Umbilical cord (tissue), 2 donors: Measurements from ENCODE around the gene ST6GALNAC6. TPM values are rescaled to one million over a fixed set of nuclear protein-coding genes. Genes with fewer than 3 reads are reported as not detected.
"Not testable (repeated sequence)": the region's sequence is repeated elsewhere in the genome, so short reads cannot be mapped to it uniquely, and the experiment has no call there.

ENCODE experiments used
- DNase-seq: peaks from one replicate; pipeline ENCODE4 v3.0.0-alpha.2; 2015; ENCODE audit warnings: low spot score
- total RNA-seq: library from RNA; depleted of rRNA; stranded (reverse); fragments of >200 nt; gene quantifications from one replicate; pipeline ENCODE4 v1.2.3, GENCODE V29; 2014; ENCODE audit warnings: low replicate concordance; ENCODE audit not compliant: insufficient read depth

Gene ST6GALNAC6
- total RNA-seq, 1 donor from 2014 or later = 30.8 TPM

DNA sequence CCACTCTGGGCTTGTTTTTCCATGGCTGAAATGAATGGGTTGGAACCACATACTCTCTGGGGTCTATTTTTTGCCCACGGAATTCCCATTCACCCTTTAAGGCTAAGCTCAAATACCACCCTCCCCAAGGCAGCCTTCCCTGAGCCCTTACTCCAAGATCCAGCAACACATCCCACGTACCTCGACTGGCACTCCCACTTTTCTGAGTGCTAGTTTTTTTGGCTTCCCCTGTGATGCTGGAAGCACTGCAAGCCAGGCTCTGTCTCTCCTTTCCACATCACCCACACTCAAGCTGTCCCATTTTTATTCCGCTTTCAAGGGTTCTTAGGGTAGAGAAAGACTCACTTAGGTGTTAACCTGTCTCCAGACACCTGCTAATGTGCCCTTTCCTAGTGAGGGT, 6.0 kb downstream of the ST6GALNAC6 start:
- no peak for DNase-seq

DNA sequence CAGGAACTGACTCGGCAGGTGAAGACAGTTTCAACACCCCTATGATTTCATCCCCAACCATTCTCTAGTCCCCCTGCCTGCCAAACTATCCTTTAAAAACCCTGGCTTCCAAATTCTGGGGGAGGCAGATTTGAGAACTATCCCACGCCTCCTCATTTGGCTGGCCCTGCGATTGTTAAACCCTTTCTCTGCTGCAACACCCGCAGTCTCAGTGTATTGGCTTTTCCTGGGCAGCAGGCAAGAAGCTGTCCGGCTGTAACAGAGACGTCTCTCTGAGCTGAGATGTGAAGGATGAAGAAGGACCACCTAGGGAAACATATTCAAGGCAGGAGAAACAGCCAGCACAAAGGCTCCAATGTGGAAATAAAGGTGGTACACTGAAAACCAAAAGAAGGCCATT, 6.6 kb downstream of the ST6GALNAC6 start:
- no peak for DNase-seq

DNA sequence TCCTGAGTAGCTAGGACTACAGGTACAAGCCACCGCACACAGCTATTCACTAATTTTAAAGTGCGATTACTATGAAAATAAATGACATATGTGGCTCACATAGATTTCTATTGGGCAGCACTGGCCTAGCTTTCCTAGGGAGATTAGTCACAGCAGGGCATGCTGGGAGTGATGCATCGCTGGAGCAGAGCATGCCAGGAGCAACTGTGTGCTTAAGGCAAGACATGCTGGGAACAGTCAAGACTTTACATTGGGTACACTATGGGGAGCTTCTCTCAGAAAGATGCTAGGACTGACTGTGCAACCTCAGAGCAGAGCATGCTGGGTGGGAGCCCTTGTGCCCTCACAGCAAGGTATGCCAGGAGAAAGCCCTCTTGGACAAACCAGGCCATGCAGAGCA, 9.3 kb downstream of the ST6GALNAC6 start:
- no peak for DNase-seq

DNA sequence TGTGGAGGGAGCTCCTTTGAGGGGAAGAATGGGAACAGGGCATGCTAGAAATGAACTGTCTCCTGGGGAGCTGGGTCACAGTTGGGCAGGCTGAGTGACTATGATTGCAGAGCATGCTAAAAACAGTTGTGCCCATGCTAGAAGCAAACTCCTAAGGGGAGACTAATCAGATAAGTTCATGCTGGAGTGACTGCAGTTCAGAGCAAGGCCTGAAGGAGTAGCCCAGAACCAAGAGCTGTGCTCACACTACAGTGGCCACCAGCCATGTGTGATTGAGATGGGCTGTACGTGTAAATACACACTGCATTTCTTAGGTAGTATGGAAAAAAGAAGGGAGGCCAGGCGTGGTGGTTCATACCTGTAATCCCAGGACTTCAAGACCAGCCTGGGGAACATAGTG, 11.6 kb downstream of the ST6GALNAC6 start:
- DNase-seq = no peak

DNA sequence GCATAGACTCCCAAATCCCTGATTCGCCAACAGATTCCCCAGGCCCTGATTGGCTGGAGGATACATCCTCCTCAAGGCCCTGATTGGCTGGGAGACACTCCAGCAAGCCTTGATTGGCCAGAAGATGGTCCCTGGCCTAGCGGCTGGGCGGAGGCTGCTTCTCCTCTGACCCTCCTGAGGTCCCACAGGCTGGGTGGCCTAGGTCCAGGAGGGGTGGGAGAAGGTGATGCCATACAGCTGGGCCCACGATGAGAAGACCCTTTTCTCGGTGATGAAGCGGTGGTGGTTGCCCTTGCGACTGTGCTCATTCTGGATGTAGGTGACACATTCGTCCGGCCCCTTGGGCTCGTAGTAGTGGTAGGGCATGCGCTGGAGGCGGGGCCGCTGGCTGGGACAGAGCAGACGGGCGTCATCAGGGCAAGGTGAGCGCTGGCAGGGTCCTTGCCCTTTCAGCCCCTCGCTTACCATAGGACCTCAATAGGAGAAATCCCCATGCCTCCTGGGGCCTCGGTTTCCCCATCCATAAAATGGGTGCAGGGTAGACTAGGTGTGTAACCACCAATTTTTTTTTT, 12.9 kb downstream of the ST6GALNAC6 start:
- no peak for DNase-seq

DNA sequence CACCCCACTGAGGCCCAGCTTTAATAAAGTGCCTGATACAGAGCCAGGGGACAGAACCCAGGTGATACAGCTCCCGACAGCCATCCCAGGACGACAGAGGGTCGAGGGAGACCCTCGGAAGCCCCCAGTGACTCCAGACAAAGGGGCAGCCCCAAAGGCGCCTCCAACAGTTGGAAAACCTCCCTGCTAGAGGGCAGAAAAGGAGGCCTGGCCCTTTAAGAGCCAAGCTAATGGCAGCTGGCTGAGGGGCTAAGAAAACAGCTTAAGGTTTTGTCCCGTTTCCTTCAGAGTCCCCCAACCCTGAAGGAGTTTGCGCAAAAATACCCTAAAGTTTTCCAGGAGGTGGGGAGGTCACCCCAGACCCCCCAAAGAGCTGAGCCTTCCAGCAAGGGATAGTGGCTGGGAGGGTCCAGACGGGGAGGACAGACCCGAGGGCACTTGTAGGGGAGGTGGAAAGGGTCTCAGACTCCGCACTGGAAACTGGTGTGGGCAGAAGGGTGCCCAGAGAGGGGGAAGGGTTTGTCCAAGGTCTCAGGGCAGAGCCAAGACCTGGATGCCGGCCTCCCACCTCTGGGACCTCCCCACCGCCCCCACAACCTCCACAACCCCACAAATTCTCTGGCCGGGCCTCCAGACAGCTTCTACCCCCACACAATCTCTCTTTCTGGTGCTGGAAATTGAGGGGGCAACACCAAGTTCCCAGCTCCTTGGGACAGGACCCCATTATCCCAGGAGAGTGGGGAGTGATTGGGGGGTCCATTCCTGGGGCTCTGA, 13.7 kb downstream of the ST6GALNAC6 start:
- no peak for DNase-seq

DNA sequence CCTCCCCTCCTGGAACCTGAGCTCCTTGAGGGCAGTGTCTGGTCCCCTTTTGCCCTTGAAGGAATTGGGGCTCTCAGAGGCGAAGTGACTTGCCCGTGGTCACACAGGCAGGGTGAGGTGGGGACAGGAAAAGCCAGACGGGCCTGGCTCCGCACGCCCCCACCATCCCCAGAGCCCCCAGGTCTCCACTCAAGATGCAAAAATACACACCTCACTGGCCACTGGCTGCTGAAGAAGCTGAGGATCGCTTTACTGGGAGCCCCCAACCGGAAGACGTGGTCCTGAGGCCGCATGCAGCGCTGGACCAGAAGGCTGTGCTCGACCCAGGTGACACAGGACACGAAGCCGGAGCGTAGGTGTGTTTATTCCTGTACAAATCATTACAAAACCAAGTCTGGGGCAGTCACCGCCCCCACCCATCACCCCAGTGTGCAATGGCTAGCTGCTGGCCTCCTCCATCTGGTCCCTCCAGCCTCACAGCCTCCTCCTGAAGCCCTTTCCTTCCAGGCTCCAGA, 14.4 kb downstream of the ST6GALNAC6 start:
- no peak for DNase-seq

DNA sequence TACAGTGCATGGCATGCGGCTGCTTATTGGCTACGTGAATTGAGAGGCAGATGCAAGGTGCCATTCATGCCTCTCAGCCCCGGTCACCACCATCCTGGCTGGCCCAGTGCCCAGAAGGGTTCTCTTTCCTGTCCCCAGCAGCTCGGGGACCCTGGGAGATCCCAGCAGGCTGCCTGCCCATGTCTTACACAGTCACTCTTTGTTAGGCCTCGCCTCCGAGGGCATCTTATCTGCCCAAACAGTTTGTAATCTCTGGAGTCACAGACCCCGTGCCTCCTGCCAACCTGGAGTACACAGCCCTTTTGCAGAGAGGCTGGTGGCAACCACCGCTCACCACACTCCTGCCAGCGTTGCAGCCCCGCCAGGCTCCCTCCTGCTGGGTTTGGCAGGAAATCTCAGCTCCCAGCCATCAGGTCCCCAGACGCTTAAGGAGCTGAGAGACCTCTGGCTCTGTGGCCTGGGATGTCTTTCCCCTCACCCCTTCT, 14.9 kb downstream of the ST6GALNAC6 start:
- no peak for DNase-seq

DNA sequence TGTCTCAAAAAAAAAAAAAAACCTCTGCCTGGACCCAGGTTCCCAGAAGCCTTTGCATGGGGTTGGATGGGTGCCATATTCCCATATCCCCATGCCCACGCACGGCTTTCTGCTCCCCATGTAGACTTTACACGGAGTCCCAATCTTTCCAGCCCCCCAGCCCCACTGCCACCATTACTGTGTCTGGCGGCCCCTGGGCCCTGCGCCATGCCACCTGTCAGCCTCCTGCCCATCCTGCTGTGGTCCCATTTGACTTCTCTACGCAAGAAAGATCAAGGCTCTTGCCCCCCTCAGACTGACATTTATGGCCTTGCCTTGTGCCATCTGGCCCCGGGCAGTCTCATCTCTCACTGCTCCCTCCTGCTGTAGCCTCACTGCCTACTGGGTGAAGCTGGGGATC, 15.4 kb downstream of the ST6GALNAC6 start:
- DNase-seq = no peak

DNA sequence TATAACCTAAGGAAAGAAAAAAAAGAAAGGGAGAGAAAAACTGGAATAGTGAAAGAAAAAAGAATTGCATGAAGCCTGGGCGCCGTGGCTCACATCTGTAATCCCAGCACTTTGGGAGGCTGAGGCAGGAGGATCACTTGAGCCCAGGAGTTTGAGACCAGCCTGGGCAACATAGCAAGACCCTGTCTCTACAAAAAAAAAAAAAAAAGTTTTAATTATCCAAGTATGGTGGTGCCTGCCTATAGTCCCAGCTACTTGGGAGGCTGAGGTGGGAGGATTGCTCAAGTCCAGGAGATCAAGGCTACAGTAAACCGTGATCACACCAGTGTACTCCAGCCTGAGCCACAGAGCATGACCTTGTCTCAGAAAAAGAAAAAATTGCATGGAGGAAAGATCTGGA, 17.7 kb downstream of the ST6GALNAC6 start:
- not testable (repeated sequence) for DNase-seq

DNA sequence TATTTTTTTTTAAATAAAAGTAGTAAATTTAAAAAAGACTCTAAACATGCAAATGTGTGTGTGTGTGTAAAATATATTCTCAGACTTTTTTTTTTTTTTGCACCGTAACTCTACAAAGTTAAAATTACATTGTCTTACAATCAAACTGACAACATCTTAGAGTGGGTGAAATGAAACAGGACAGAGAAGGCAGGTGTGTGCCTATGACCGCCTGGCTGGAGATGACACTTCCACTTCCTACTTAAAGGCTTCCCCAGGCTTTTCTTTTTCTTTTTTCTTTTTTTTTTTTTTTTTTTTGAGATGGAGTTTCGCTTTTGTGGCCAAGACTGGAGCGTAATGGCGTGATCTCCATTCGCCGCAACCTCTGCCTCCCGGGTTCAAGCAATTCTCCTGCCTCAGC, 19.3 kb downstream of the ST6GALNAC6 start:
- no peak for DNase-seq

DNA sequence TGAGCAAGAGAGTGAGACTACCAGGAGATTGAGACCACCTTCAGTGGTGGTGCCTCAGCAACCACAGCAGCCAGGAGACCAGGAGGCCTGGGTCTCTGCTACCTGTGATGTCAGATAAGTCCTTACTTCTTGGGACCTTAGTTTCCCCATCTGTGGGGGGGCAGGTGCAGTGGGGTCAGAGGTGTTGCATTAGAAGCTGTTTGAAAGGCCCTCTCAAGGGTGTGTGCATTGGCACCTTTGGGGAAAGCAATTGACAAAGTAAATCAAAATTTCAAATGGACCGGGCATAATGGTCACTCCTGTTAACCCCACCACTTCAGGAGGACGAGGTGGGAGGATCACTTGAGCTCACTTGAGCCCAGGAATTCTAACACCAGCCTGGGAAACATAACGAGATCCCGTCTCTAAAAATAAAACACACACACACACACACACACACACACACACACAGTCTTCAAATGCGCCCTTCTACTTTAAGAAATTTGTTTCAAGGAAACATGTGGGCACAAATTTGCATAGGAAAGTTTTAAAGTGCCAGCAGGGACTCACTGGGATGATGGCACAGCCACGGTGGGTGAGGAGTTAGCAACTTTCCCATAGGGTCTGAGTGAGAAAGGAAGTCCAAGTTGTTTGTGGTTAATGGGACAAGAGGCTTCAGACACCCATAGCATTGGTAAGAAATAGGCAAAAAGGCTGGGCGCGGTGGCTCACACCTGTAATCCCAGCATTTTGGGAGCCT, 20.6 kb downstream of the ST6GALNAC6 start:
- DNase-seq = no peak

DNA sequence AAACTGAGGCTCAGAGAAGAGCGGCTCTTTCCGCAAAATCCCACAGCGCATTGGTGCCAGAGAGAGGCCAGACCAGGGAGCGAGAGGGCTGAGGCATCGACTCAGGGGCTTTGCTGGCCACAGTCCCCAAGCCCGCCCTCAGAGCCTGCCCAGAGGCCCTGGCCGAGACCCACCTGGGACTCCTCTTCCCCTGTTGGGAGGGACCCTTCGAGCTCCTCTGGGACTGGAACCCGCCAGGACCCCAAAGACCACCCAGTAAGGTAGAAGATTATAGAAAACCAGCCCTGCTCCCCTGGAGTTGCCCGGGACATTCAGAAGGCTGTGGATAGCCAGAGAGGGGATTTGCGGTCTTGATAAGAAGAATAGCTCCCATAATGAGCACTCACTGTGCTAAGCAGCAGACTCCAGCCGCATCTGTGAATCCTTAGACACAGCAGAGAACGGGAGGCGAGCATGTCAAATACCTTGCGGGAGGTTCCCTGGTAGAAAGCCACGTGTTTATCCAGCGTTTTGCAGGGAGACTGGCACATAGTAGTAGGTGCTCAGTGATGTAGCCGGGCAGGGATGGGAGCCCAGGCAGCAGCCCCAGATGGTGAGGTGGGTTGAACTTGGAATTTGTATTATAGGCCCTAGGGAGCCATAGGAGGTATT, 21.3 kb downstream of the ST6GALNAC6 start:
- DNase-seq = peak; percentile 69

DNA sequence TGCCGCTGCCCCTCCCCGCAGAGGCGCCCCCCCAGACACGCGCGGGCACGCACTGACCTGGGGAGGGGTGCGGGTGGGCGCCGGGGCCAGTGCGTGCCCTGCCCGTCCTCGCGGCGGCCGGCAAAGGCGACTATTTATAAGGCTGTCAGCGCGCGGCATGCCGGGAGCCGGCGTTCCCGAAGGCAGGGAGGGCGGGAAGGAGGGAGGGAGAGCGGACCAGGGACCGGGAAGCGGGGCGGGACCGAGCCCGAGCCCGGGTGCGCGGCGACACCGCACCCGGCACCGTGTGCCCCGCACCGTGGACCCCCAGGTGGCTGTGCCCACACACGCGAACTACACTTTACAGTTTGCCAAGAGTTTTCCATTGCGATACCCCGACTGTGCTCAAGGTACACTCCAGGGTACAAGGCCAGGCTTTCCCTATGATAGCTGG, 21.8 kb downstream of the ST6GALNAC6 start, which contains the start of gene AK1:
TSS of gene AK1 (minus strand) at position 110 of the 433 bp plus-strand sequence. CDS start 3,058 bp downstream, outside the sequence.
- DNase-seq = peak; percentile 75

DNA sequence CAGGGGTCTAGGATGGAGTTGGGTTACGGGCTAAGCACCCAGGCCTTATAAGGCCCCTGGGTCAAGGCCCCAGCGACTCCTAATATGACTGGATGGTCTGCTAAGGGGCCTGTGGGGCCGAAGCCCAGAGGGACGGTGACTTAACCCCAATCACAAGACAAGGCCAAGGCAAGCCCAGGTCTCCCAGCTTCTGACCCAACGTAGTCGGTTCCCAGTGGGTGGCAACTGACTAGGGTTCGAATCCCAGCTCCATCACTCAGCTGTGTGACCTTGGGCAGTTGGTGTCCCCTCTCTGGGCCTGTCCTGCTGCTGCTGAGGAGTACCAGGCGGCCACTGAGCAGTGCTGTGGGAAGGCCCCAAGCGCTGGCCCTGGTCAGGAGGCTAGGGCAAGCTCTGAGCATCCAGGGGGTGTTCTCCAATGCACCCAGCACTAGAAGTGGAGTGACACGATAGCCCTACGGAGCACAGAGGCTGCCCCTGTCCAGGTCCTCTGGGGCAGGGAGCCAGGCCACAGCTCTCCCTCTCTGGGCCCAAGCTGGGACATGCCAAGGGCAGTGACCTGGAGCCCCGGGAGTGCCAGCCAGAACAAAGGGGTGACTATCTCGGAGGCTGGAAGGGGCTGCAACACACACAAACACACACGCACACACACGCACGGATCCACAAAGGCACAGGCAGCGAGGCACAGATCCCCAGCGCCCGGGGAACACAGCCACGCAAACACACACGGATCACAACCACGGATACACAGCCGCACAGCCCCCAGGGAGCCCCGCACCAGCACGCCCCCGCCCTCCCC, 22.4 kb downstream of the ST6GALNAC6 start:
- DNase-seq = no peak

DNA sequence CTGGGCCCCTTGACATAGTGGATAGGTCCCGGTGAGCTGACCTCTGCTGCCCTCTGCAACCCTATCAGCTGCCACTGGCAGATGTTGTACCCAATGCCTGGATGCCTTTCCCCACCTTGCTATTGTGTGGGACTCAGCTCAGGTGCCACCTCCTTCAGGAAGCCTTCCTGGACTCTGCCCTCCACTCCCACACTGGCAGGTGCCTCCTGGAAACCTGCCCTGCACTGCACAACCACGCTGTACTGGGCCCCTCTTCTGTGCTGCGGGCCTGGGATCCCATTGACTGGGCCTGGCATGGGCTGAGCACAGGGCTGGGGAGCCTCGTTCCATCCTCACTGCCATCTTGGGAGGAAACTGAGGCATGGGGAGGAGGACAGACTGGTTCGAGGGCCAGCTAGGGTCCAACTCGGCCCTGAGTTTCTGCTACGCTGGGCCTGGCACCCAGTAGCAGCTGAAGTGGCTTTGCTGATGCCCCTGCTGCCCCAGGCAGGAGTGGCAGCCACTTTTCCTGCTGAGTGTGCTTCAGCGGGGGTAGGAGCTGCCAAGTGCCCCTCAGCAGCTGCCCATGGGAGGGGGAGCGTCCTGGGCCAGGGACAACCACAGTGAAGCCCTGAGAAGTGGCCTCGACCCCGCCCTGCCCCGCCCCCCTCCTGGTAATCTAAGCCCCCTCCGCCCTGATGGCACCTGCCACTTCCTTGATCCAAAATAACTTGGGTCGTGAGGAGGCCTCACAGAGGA, 23.2 kb downstream of the ST6GALNAC6 start:
- DNase-seq = no peak

DNA sequence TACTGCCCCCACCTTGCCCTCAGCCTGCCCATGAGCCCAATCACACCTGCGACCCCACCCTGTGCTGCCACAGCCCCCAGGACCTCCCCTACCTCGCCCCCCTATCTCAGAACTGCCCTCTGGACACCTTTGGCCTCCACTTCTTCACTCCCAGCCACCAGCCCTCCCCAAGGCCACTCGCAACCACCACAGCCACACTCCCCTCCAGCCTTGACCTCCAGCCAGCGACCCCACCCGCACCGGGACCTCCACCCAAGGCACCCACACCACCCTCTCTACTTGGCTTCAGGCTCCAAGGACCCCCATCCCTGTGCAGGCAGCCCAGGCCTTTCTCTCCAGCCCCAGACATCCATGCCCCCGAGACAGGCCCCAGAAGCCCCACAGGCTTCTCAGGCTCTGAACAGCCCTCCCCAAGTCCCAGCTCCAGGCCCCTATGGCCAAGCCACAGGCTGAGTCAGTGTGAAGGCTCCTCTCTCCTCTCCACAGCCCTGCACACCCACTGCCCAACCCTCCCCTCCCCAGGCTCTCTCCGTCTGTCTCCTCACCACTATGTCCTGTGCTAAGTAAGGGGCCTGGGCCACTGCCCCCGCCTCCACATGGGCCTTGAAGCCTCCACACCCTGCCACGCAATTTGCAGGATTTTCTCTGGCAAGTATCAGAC, 24.0 kb downstream of the ST6GALNAC6 start:
- peak; percentile 79 for DNase-seq

DNA sequence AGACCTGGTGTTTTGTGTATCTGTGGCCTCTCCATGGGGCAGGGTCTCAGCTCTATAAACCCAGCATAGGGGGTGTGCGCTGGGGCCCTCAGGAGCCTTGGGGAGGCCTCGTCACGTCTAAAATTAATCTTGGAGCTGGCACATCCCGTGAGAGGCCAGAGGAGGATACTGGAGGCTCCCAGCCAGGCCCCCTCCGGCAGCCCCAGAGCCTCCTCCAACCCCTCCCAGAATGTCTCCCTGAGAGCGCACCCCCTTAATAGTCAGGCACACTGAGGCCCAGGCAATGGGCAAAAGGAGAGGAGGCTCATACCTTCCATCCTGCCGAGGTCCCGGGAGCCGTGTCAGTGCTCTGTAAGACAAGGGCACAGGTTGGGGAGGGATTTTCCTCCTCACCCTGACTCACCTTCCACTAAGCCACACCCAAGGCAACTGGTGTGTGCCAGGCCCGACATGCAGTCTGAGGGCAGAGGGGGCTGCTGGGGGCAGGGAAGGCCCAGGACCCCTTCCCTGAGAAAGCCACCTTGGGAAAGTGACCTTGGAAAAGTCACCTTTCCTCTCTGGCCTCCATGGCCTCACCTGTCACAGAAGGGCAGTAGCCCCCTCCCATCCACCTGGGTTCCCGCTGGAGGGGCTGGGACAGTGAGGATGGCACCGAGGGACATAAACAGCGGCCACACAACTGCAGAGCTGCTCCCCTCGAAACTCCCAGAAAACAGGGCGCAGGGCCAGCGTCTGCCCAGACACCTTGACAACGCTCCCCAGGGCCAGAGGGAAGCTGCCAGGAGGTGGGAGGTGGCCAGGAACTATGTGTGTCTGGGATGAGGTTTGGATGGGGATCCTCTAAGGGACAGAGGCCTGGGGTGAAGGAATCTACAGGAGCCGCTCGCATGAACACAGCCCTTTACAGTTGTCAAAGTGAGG, 24.8 kb downstream of the ST6GALNAC6 start:
- DNase-seq = no peak
